RWPE1 (cell line): ENCODE measurements around the gene DAPK3.

Experiments used
- CTCF ChIA-PET: fragments of 350-600 bp; sonication (Branson Sonifier 250); formaldehyde crosslinking; extraction: SDS; loops from one replicate; lab custom pipeline; 2021; lab: Yijun Ruan, JAX
- POLR2A ChIA-PET: fragments of 400-600 bp; formaldehyde crosslinking; extraction: SDS; loops from one replicate; lab custom pipeline; 2020; ENCODE audit warnings: antibody characterized with exemption; ENCODE audit not compliant: low non-redundant PET; lab: Yijun Ruan, JAX
- DNase-seq: peaks from one replicate; pipeline ENCODE4 v3.0.0; 2012; ENCODE audit warnings: low spot score
- H3K27ac ChIP-seq: fragments of 450-650 bp; 2 replicates; pipeline ENCODE4 v1.5.1; 2017
- CTCF ChIP-seq: fragments of 450-650 bp; conservative IDR thresholded peaks from 2 replicates; pipeline ENCODE4 v1.5.1; 2017; ENCODE audit warnings: low read depth, mild to moderate bottlenecking

Gene DAPK3

GRCh38 chr19:3970808-3971598 lies at the start of gene DAPK3:
TSS of gene DAPK3 (minus strand) at chr19:3971099. CDS start at chr19:3969735, 1,364 bp downstream.
- ChIA-PET POLR2A (interaction anchor here (0.6 to 3.7 kb wide), 2 partner anchors 14 to 103 kb away, joined by 3 to 15 read pairs; partner anchors contain the start of gene EEF2), CTCF (no interaction called here)
- DNase-seq = peak; percentile 92
- H3K27ac ChIP-seq = peak within 1 kb of the TSS; percentile 92
- no peak for TF ChIP-seq CTCF

GRCh38 chr19:4019578-4019977 lies 48.7 kb upstream of the DAPK3 start:
- no peak for DNase-seq
- CTCF ChIA-PET = interaction anchor here (0.7 kb wide), 1 partner anchor 273 kb away, joined by 3 read pairs; no protein-coding TSS in a partner anchor
- POLR2A ChIA-PET = no interaction called here
- no peak for TF ChIP-seq CTCF
- H3K27ac ChIP-seq = 0 out of 2 replicates have a peak overlapping the region, but pooled peaks have one; percentile 5

- no peak for TF ChIP-seq CTCF
- no peak for DNase-seq
- 0 out of 2 replicates have a peak overlapping the region, but pooled peaks have one; percentile 5 for H3K27ac ChIP-seq
- CTCF ChIA-PET = interaction anchor here (0.7 kb wide), 1 partner anchor 273 kb away, joined by 3 read pairs; no protein-coding TSS in a partner anchor
- POLR2A ChIA-PET = no interaction called here
Observed at GRCh38 chr19:4018775-4019504, 48.0 kb upstream of the DAPK3 start.

GRCh38 chr19:4018140-4018613 lies 47.3 kb upstream of the DAPK3 start:
- no peak for TF ChIP-seq CTCF
- ChIA-PET POLR2A (no interaction called here), CTCF (no interaction called here)
- no peak overlapping the region for H3K27ac ChIP-seq
- no peak for DNase-seq

- H3K27ac ChIP-seq = no peak overlapping the region
- CTCF ChIA-PET = no interaction called here
- TF ChIP-seq CTCF = no peak
- DNase-seq = no peak
- POLR2A ChIA-PET = no interaction called here
Observed at GRCh38 chr19:4016903-4017638, 46.2 kb upstream of the DAPK3 start.

- DNase-seq = no peak
- H3K27ac ChIP-seq = no peak overlapping the region
- TF ChIP-seq CTCF = no peak
- ChIA-PET CTCF (no interaction called here), POLR2A (no interaction called here)
Observed at GRCh38 chr19:4016486-4016885, 45.6 kb upstream of the DAPK3 start.
